Hepatocyte (in vitro differentiated cells): ENCODE results near the gene SLC35B3. TPM values are rescaled to one million over a fixed set of nuclear protein-coding genes. Genes with fewer than 3 reads are reported as not detected.
"Not testable (repeated sequence)": the region's sequence is repeated elsewhere in the genome, so short reads cannot be mapped to it uniquely, and the experiment has no call there.

ENCODE experiments used
- DNase-seq: peaks from one replicate; pipeline ENCODE4 v3.0.0-alpha.2; 2016; ENCODE audit warnings: low spot score
- H2AFZ ChIP-seq: fragments of 200-600 bp; sonication (generic); 2 replicates; pipeline ENCODE4 v1.6.0; 2016; ENCODE audit warnings: antibody characterized with exemption, mild to moderate bottlenecking
- H3K27ac ChIP-seq: fragments of 200-600 bp; sonication (generic); 2 replicates; pipeline ENCODE4 v1.5.1; 2016; ENCODE audit warnings: mild to moderate bottlenecking
- H3K27me3 ChIP-seq: fragments of 200-600 bp; sonication (generic); 2 replicates; pipeline ENCODE4 v1.6.1; 2016
- H3K36me3 ChIP-seq: fragments of 200-600 bp; sonication (generic); replicated peaks from 2 replicates; pipeline ENCODE4 v1.5.1; 2016; ENCODE audit warnings: low read depth; ENCODE audit not compliant: insufficient read depth
- H3K4me1 ChIP-seq: fragments of 200-600 bp; sonication (generic); 2 replicates; pipeline ENCODE4 v1.5.1; 2016; ENCODE audit warnings: mild to moderate bottlenecking, moderate library complexity; ENCODE audit not compliant: insufficient read depth
- H3K4me2 ChIP-seq: fragments of 200-600 bp; sonication (generic); 2 replicates; pipeline ENCODE4 v1.6.0; 2016
- H3K4me3 ChIP-seq: fragments of 200-600 bp; sonication (generic); 2 replicates; pipeline ENCODE4 v1.5.1; 2016; ENCODE audit warnings: mild to moderate bottlenecking
- H3K79me2 ChIP-seq: fragments of 200-600 bp; sonication (generic); 2 replicates; pipeline ENCODE4 v1.6.0; 2017; ENCODE audit warnings: mild to moderate bottlenecking
- H3K9me2 ChIP-seq: fragments of 200-600 bp; sonication (generic); replicated peaks from 2 replicates; pipeline ENCODE4 v1.6.0; 2017; ENCODE audit warnings: mild to moderate bottlenecking; ENCODE audit not compliant: insufficient read depth
- H3K9me3 ChIP-seq: fragments of 200-600 bp; sonication (generic); 2 replicates; pipeline ENCODE4 v1.5.1; 2016; ENCODE audit warnings: low read depth, mild to moderate bottlenecking
- H4K20me1 ChIP-seq: fragments of 200-600 bp; sonication (generic); 2 replicates; pipeline ENCODE4 v1.6.0; 2016; ENCODE audit warnings: mild to moderate bottlenecking; ENCODE audit not compliant: insufficient read depth, poor library complexity, severe bottlenecking
- EZH2 ChIP-seq: fragments of 200-600 bp; sonication (generic); IDR thresholded peaks from 2 replicates; pipeline ENCODE4 v1.6.1; 2016; ENCODE audit warnings: antibody characterized with exemption, mild to moderate bottlenecking, borderline replicate concordance
- EZH2phosphoT487 ChIP-seq: fragments of 200-600 bp; sonication (generic); IDR thresholded peaks from one replicate; pipeline ENCODE4 v1.6.1; 2018; ENCODE audit warnings: antibody characterized with exemption, mild to moderate bottlenecking, low read depth, moderate library complexity; ENCODE audit not compliant: unreplicated experiment, severe bottlenecking
- WGBS: methylation state at CpG from one replicate; pipeline ENCODE4 v1.1.6; 2016; ENCODE audit warnings: low lambda C conversion rate; ENCODE audit errors: missing lambda C conversion rate; 5-methylcytosine and 5-hydroxymethylcytosine counted together
- polyA plus RNA-seq: library from polyadenylated mRNA; unstranded; fragments of >200 nt; fragmentation: Nextera tagmentation; extraction: Ambion mirVana; gene quantifications from 2 replicates; pipeline ENCODE4 v1.2.1, GENCODE V29; 2016
- total RNA-seq: library from RNA; depleted of rRNA; stranded (reverse); fragments of >200 nt; gene quantifications from 2 replicates; pipeline ENCODE4 v1.2.3, GENCODE V29; 2014
- TF ChIP-seq, protein P1 (sequence below): fragments of 200-600 bp; sonication (generic); IDR thresholded peaks from 2 replicates; pipeline ENCODE4 v1.5.1; 2016; ENCODE audit warnings: antibody characterized with exemption, mild to moderate bottlenecking; ENCODE audit not compliant: poor library complexity

Gene SLC35B3
- total and polyA plus RNA-seq, 2 experiments from 2014 or later, result 31.5 TPM

DNA sequence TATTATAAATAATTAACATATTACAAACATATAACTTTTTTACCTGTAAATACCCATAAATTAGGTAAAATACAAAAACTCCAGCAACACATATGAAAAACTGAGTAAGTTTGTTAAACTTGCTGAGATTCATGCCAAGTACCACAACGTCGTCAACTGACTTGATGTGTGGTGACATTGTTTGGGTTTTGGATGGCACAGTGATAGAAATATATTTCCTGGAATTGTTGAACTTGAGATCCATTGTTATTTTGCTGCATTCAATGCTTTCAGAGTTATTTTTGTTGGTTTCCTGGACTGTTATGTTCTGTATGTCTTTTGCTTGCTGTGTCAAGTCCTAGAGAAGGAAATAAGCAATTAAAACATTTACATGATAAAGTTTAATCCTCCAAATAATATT lies 5.5 kb downstream of the SLC35B3 start:
- no peak for DNase-seq
- TF ChIP-seq EZH2, result no peak
- TF ChIP-seq, protein P1, sequence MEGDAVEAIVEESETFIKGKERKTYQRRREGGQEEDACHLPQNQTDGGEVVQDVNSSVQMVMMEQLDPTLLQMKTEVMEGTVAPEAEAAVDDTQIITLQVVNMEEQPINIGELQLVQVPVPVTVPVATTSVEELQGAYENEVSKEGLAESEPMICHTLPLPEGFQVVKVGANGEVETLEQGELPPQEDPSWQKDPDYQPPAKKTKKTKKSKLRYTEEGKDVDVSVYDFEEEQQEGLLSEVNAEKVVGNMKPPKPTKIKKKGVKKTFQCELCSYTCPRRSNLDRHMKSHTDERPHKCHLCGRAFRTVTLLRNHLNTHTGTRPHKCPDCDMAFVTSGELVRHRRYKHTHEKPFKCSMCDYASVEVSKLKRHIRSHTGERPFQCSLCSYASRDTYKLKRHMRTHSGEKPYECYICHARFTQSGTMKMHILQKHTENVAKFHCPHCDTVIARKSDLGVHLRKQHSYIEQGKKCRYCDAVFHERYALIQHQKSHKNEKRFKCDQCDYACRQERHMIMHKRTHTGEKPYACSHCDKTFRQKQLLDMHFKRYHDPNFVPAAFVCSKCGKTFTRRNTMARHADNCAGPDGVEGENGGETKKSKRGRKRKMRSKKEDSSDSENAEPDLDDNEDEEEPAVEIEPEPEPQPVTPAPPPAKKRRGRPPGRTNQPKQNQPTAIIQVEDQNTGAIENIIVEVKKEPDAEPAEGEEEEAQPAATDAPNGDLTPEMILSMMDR, result no peak
- no peak for TF ChIP-seq EZH2phosphoT487
- Histone ChIP-seq H3K9me2 (no peaks in the 10 kb centered on the region), H4K20me1 (peaks cover 10% of the 10 kb centered on the region), H2AFZ (no peak overlapping the region), H3K79me2 (peaks cover 43% of the 10 kb centered on the region), H3K4me3 (no peak overlapping the region), H3K36me3 (no peaks in the 10 kb centered on the region), H3K9me3 (no peaks in the 10 kb centered on the region), H3K27ac (no peak overlapping the region), H3K27me3 (no peaks in the 10 kb centered on the region), H3K4me1 (peaks cover 12% of the 10 kb centered on the region), H3K4me2 (no peak overlapping the region)
- 92% methylated on average over 2 of the region's 2 CpGs for WGBS

DNA sequence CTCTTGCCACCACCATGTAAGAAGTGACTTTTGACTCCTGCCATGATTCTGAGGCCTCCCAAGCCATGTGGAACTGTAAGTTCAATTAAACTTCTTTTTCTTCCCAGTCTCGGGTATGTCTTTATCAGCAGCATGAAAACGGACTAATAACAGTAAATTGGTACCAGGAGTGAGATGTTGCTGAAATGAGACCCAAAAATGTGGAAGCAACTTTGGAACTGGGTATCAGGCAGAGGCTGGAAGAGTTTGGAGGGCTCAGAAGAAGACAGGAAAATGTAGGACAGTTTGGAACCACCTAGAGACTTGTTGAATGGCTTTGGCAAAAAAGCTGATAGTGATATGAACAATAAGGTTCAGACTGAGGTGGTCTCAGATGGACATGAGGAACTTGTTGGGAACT lies 8.8 kb downstream of the SLC35B3 start:
- not testable (repeated sequence) for H4K20me1 ChIP-seq, DNase-seq, H3K4me2 ChIP-seq, H3K4me3 ChIP-seq, H3K4me1 ChIP-seq, H3K27ac ChIP-seq, H3K9me3 ChIP-seq, H3K9me2 ChIP-seq, H3K27me3 ChIP-seq, H2AFZ ChIP-seq, H3K36me3 ChIP-seq
- 94% methylated on average over 2 of the region's 2 CpGs for WGBS
- peaks cover 10% of the 10 kb centered on the region for H3K79me2 ChIP-seq

DNA sequence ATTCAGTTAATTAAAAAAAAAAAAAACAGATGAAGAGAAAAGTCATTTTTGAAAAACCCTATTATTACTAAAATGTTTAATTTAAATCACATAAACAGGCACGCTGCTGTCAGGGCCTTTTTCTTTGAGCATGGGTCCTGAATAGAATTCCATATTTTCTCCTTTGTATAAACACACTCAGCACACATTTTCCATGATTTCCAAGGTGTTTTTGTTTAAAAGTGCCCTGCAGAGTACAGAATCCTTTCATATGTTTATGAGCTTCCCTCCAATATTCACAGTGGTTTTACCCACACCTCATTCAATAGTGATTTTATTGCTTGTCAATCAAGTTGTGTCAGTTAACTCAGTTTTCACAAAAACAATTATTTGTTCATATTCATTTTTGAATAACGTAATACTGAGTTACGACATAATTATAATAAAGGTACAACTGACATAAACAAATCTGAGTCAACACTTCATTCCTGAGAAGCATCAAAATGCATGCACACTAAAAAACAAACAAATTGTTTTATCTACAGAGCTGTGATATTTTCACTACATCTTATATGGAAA lies 15.2 kb downstream of the SLC35B3 start:
- 93% methylated on average over 3 of the region's 3 CpGs for WGBS
- H4K20me1 ChIP-seq, result no peaks in the 10 kb centered on the region
- H3K9me3 ChIP-seq, result no peaks in the 10 kb centered on the region
- no peak overlapping the region for H3K27ac ChIP-seq
- no peak overlapping the region for H3K4me2 ChIP-seq
- H3K4me3 ChIP-seq, result no peak overlapping the region
- no peaks in the 10 kb centered on the region for H3K9me2 ChIP-seq
- H3K27me3 ChIP-seq, result no peaks in the 10 kb centered on the region
- no peaks in the 10 kb centered on the region for H3K4me1 ChIP-seq
- no peak for DNase-seq
- TF ChIP-seq EZH2phosphoT487 (no peak), EZH2 (no peak)
- TF ChIP-seq, protein P1, result no peak
- no peaks in the 10 kb centered on the region for H3K36me3 ChIP-seq
- H3K79me2 ChIP-seq, result no peaks in the 10 kb centered on the region
- no peak overlapping the region for H2AFZ ChIP-seq

DNA sequence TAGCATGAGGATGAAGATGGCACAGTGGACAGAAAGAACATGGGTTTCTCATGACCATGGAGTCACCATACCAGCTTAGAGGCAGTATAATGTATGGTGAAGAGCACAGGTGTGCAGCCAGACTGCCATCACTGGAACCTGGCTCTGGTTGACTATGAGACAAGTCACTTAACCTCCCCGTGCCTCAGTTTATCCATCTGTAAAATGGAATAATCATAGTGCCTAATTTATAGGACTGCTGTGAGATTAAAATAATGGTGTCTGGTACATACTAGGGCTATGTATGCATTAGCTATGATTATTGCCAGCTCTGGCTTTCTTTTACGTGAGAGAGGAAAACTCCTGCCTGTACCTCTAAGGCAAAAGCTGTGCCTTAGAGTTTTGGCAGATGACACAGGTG lies 19.4 kb downstream of the SLC35B3 start:
- Histone ChIP-seq H3K9me2 (no peaks in the 10 kb centered on the region), H3K79me2 (no peaks in the 10 kb centered on the region), H3K4me3 (no peak overlapping the region), H3K4me2 (no peak overlapping the region), H2AFZ (no peak overlapping the region), H3K4me1 (no peaks in the 10 kb centered on the region), H3K27ac (no peak overlapping the region), H3K27me3 (no peaks in the 10 kb centered on the region), H4K20me1 (no peaks in the 10 kb centered on the region), H3K36me3 (no peaks in the 10 kb centered on the region), H3K9me3 (no peaks in the 10 kb centered on the region)
- no peak for DNase-seq
- no peak for TF ChIP-seq EZH2
- TF ChIP-seq, protein P1, result no peak
- no peak for TF ChIP-seq EZH2phosphoT487
- WGBS, result 96% methylated on average over 2 of the region's 2 CpGs
